Stimulated activated CD4-positive, alpha-beta T cell treated with anti-CD3 and anti-CD28 coated beads, TNF-alpha, amount 100 ng/mL, for 48 hours (primary cell): ENCODE results near the gene TFPI.
"Not testable (repeated sequence)": the region's sequence is repeated elsewhere in the genome, so short reads cannot be mapped to it uniquely, and the experiment has no call there.

Source experiments
- DNase-seq, 3 donors: peaks; one replicate each; pipeline ENCODE4 v3.0.0-alpha.2; 2020; ENCODE audit warnings: low read depth in 3 of 3

Gene TFPI

GRCh38 chr2:187528042-187528441, 26.2 kb downstream of the TFPI start:
- DNase-seq: no peak

- no peak for DNase-seq
Observed at GRCh38 chr2:187527262-187527661, 27.0 kb downstream of the TFPI start.

- no peak for DNase-seq
Observed at GRCh38 chr2:187526792-187527191, 27.4 kb downstream of the TFPI start.

GRCh38 chr2:187525163-187525900, 28.9 kb downstream of the TFPI start:
- DNase-seq: no peak

- DNase-seq: no peak
Observed at GRCh38 chr2:187523325-187523724, 30.9 kb downstream of the TFPI start.

GRCh38 chr2:187520121-187520624, 34.1 kb downstream of the TFPI start:
- DNase-seq: no peak

- DNase-seq: no peak
Observed at GRCh38 chr2:187519419-187520120, 34.7 kb downstream of the TFPI start.

- DNase-seq: not testable (repeated sequence)
Observed at GRCh38 chr2:187517750-187518361, 36.4 kb downstream of the TFPI start.

GRCh38 chr2:187516630-187517510, 37.4 kb downstream of the TFPI start:
- DNase-seq: not testable (repeated sequence)

GRCh38 chr2:187514930-187515329, 39.3 kb downstream of the TFPI start:
- no peak for DNase-seq

- DNase-seq: not testable (repeated sequence)
Observed at GRCh38 chr2:187514235-187514829, 39.9 kb downstream of the TFPI start.

- DNase-seq: not testable (repeated sequence)
Observed at GRCh38 chr2:187513460-187514234, 40.6 kb downstream of the TFPI start.

- DNase-seq: no peak
Observed at GRCh38 chr2:187511356-187512315, 42.6 kb downstream of the TFPI start.

GRCh38 chr2:187510419-187511355, 43.5 kb downstream of the TFPI start:
- DNase-seq: not testable (repeated sequence)

GRCh38 chr2:187509667-187510417, 44.4 kb downstream of the TFPI start:
- no peak for DNase-seq

GRCh38 chr2:187506416-187506815, 47.8 kb downstream of the TFPI start:
- DNase-seq: no peak

- no peak for DNase-seq
Observed at GRCh38 chr2:187505065-187505672, 49.1 kb downstream of the TFPI start.
